ENCODE results near the gene PIF1. TPM values are rescaled to one million over a fixed set of nuclear protein-coding genes. Genes with fewer than 3 reads are reported as not detected.

The PIF1 gene
- total RNA-seq, 1 experiment from 2014 or later: 67.6 TPM

DNA sequence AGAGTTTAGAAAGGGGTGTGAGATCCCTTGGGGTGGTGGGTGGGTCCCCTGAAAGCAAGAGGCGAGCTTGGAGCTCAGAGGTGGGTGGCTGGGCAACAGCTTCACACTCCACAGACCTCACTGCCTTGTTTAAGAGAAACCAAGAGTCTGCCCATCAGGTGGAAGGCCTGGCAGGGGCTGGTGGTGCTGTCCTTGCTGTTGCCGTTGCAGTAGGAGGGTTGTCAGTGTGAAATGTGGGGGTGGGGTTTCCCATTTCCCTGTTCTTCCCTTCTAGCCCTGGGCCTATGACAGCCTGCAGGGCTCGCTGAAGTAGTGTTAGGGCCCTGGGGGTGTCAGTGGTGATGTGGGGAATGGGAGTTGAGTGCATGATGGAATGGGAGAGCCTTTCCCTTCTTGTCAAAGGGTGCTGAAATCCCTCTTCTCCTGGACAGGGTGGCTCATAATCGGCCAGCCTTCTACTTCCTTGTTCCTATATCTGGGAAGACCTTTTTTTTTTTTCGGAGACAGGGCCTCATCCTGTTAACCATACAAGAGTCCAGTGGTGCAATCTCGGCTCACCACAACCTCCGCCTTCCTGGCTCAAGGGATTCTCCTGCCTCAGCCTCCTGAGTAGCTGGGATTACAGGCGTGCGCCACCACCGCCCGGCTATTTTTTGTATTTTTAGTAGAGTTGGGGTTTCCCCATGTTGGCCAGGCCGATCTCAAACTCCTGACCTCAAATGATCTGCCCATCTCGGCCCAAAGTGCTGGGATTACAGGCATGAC is 20.6 kb upstream of the PIF1 start:
- POLR2A ChIA-PET (ENCODE audit: unreplicated experiment): interaction anchor here (0.6 kb wide), 1 partner anchor 18 kb away, joined by 3 read pairs; no protein-coding TSS in a partner anchor

DNA sequence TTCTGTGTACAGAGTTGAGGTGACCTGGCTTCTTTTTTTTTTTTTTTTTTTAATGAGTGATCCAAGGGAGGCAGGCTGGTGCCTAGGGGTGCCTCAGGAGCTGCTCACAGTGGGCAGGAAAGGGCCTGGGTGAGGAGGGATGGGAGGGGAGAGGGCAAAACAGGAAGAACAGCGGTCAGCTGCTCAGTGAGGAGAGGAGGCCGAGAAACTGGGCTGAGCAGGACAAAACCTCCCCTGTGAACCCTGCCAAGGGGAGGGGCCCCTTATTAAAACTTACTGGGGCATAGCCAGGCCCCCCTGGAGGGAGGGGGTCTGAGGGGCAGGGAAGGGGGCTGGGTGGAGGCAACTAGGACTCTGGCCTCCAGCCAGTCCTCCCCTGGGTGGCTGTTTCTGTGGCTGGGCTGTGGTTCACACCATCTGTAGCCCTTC is 19.8 kb upstream of the PIF1 start:
- Histone ChIP-seq H3K9me3 (ENCODE audit: insufficient read depth, low read depth) (no peaks in the 10 kb centered on the region), H3K27ac (no peak overlapping the region), H3K4me3 (no peak overlapping the region), H3K4me1 (replicated peaks; ENCODE audit: insufficient read depth) (no peaks in the 10 kb centered on the region), H3K27me3 (ENCODE audit: insufficient read depth, low read depth) (no peaks in the 10 kb centered on the region), H3K36me3 (ENCODE audit: low read depth) (no peaks in the 10 kb centered on the region), H3K79me2 (ENCODE audit: low read depth) (no peaks in the 10 kb centered on the region), H3F3A (ENCODE audit: insufficient read depth, low read depth) (no peaks in the 10 kb centered on the region), H3K4me2 (no peak overlapping the region), H2AFZ (no peak overlapping the region), H3K9me2 (ENCODE audit: insufficient read depth) (no peaks in the 10 kb centered on the region), H4K20me1 (ENCODE audit: insufficient read depth) (no peaks in the 10 kb centered on the region)
- ChIA-PET POLR2A (ENCODE audit: unreplicated experiment) (interaction anchor here (0.7 kb wide), 1 partner anchor 169 kb away, joined by 4 read pairs; no protein-coding TSS in a partner anchor), CTCF (interaction anchor here (0.6 kb wide), 1 partner anchor 89 kb away, joined by 4 read pairs; no protein-coding TSS in a partner anchor)
- DNase-seq: no peak
- BruUV-seq (replicated peaks): no TSS peak
- no peak for TF ChIP-seq EZH2 (IDR thresholded peaks at IDR 0.05; ENCODE audit: low read depth)
- TF ChIP-seq, protein P1, sequence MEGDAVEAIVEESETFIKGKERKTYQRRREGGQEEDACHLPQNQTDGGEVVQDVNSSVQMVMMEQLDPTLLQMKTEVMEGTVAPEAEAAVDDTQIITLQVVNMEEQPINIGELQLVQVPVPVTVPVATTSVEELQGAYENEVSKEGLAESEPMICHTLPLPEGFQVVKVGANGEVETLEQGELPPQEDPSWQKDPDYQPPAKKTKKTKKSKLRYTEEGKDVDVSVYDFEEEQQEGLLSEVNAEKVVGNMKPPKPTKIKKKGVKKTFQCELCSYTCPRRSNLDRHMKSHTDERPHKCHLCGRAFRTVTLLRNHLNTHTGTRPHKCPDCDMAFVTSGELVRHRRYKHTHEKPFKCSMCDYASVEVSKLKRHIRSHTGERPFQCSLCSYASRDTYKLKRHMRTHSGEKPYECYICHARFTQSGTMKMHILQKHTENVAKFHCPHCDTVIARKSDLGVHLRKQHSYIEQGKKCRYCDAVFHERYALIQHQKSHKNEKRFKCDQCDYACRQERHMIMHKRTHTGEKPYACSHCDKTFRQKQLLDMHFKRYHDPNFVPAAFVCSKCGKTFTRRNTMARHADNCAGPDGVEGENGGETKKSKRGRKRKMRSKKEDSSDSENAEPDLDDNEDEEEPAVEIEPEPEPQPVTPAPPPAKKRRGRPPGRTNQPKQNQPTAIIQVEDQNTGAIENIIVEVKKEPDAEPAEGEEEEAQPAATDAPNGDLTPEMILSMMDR (conservative IDR thresholded peaks at IDR 0.05): no peak
- intact Hi-C loops (cut with micrococcal nuclease; ENCODE audit: unreplicated experiment): no loop called here

More for the DNA sequence above, 20.6 kb upstream of the PIF1 start:
- H3K4me1 ChIP-seq (replicated peaks; ENCODE audit: insufficient read depth): no peaks in the 10 kb centered on the region
- no peaks in the 10 kb centered on the region for H3K9me3 ChIP-seq (ENCODE audit: insufficient read depth, low read depth)
- H3K27ac ChIP-seq: no peak overlapping the region
- H3K9me2 ChIP-seq (ENCODE audit: insufficient read depth): no peaks in the 10 kb centered on the region
- DNase-seq: no peak
- no peak for TF ChIP-seq EZH2 (IDR thresholded peaks at IDR 0.05; ENCODE audit: low read depth)
- TF ChIP-seq, protein P1 (conservative IDR thresholded peaks at IDR 0.05): no peak
- no peak overlapping the region for H3K4me3 ChIP-seq
- no peaks in the 10 kb centered on the region for H4K20me1 ChIP-seq (ENCODE audit: insufficient read depth)
- no peaks in the 10 kb centered on the region for H3K79me2 ChIP-seq (ENCODE audit: low read depth)
- no TSS peak for BruUV-seq (replicated peaks)
- H2AFZ ChIP-seq: no peak overlapping the region
- H3F3A ChIP-seq (ENCODE audit: insufficient read depth, low read depth): no peaks in the 10 kb centered on the region
- H3K4me2 ChIP-seq: no peak overlapping the region
- H3K36me3 ChIP-seq (ENCODE audit: low read depth): no peaks in the 10 kb centered on the region
- CTCF ChIA-PET: no interaction called here
- intact Hi-C loops (cut with micrococcal nuclease; ENCODE audit: unreplicated experiment): no loop called here
- H3K27me3 ChIP-seq (ENCODE audit: insufficient read depth, low read depth): no peaks in the 10 kb centered on the region

DNA sequence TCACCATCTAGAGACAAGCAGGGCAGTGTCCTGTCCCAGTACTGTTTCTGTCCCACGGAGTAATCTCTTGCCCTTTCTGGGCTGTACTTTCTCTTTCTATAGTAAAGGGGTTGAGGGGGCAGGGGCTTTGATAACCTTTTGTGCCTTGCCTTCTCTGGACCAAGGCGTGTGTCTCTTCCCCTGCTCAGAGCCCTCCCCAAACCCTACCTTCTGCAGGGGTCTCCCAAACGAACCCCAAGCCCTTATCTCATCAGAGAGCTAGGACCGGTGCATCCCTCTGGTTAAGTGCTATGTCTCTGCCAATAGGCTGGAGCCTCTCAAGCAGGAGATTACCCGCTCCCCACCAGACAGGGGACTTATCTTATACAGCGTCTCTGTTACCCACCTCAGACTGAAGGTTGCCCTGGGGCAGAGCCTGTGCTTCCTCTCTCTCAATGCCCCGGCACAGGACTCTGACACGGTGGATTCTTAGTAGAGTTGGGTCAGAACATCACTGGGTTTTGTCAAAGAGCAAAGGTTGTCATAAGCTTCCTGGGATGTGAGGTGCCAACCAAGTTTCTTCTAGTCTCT is 19.2 kb upstream of the PIF1 start:
- H2AFZ ChIP-seq: no peak overlapping the region
- no peaks in the 10 kb centered on the region for H3F3A ChIP-seq (ENCODE audit: insufficient read depth, low read depth)
- H3K36me3 ChIP-seq (ENCODE audit: low read depth): no peaks in the 10 kb centered on the region
- H4K20me1 ChIP-seq (ENCODE audit: insufficient read depth): no peaks in the 10 kb centered on the region
- ChIA-PET CTCF (no interaction called here), POLR2A (ENCODE audit: unreplicated experiment) (interaction anchor here (0.7 kb wide), 1 partner anchor 169 kb away, joined by 4 read pairs; no protein-coding TSS in a partner anchor)
- no peaks in the 10 kb centered on the region for H3K79me2 ChIP-seq (ENCODE audit: low read depth)
- no TSS peak for BruUV-seq (replicated peaks)
- no peak overlapping the region for H3K4me3 ChIP-seq
- TF ChIP-seq, protein P1 (conservative IDR thresholded peaks at IDR 0.05): no peak
- TF ChIP-seq EZH2 (IDR thresholded peaks at IDR 0.05; ENCODE audit: low read depth): no peak
- H3K4me1 ChIP-seq (replicated peaks; ENCODE audit: insufficient read depth): no peaks in the 10 kb centered on the region
- no peak for DNase-seq
- intact Hi-C loops (cut with micrococcal nuclease; ENCODE audit: unreplicated experiment): no loop called here
- H3K4me2 ChIP-seq: no peak overlapping the region
- H3K9me2 ChIP-seq (ENCODE audit: insufficient read depth): no peaks in the 10 kb centered on the region
- no peaks in the 10 kb centered on the region for H3K9me3 ChIP-seq (ENCODE audit: insufficient read depth, low read depth)
- H3K27me3 ChIP-seq (ENCODE audit: insufficient read depth, low read depth): no peaks in the 10 kb centered on the region
- no peak overlapping the region for H3K27ac ChIP-seq
